CD4-positive, CD25-positive, alpha-beta regulatory T cell (primary cell): Measurements from ENCODE around the gene ARSA. TPM values are rescaled to one million over a fixed set of nuclear protein-coding genes. Genes with fewer than 3 reads are reported as not detected.
"Not testable (repeated sequence)": the region's sequence is repeated elsewhere in the genome, so short reads cannot be mapped to it uniquely, and the experiment has no call there.

Experiments
- ATAC-seq, 2 donors: fragments of 150-1000 bp; cut with Tn5 transposase; one replicate each; pipeline ENCODE4 v1.10.0; 2021; ENCODE audit warnings: low read depth in 2 of 2, moderate number of reproducible peaks in 2 of 2, moderate library complexity in 1 of 2
- DNase-seq, 3 donors: peaks; one replicate each; pipeline versions ENCODE4 v3.0.0 to v3.0.0-alpha.2; 2012 to 2022; ENCODE audit warnings: mixed read lengths in 1 of 3
- H3K27ac ChIP-seq: one replicate; pipeline ENCODE4 v1.7.0; 2013; ENCODE audit warnings: mild to moderate bottlenecking, low read length; ENCODE audit not compliant: insufficient read depth, poor library complexity, severe bottlenecking
- H3K27me3 ChIP-seq: one replicate; pipeline ENCODE4 v1.7.0; 2013; ENCODE audit warnings: low read length; ENCODE audit not compliant: control insufficient read depth, insufficient read depth
- H3K36me3 ChIP-seq: one replicate; pipeline ENCODE4 v1.7.0; 2013; ENCODE audit warnings: mild to moderate bottlenecking, low read length, moderate library complexity; ENCODE audit not compliant: control insufficient read depth, insufficient read depth
- H3K4me1 ChIP-seq: 2 replicates; pipeline ENCODE4 v1.7.0; 2013; ENCODE audit warnings: mild to moderate bottlenecking, low read length; ENCODE audit not compliant: insufficient read depth, control insufficient read depth, poor library complexity, severe bottlenecking
- H3K4me3 ChIP-seq: one replicate; pipeline ENCODE4 v1.7.0; 2013; ENCODE audit warnings: low read depth, mild to moderate bottlenecking, low read length, moderate library complexity
- H3K9me3 ChIP-seq, 2 experiments: 1 replicate in 1 of 2; 2 replicates in 1 of 2; pipeline ENCODE4 v1.7.0; 2013; ENCODE audit warnings: low read length in 2 of 2, mild to moderate bottlenecking in 1 of 2, moderate library complexity in 1 of 2; ENCODE audit not compliant: control insufficient read depth in 2 of 2
- H3K27ac Mint-ChIP-seq, 3 donors: one replicate each; pipeline ENCODE4 v1.8.0; 2020 to 2022; ENCODE audit warnings: mild to moderate bottlenecking in 3 of 3, mixed read lengths in 3 of 3, moderate library complexity in 2 of 3
- H3K27me3 Mint-ChIP-seq: one replicate; pipeline ENCODE4 v1.8.0; 2022; ENCODE audit warnings: mild to moderate bottlenecking, mixed read lengths
- H3K36me3 Mint-ChIP-seq: one replicate; pipeline ENCODE4 v1.8.0; 2020; ENCODE audit warnings: mixed read lengths
- H3K4me1 Mint-ChIP-seq, 4 donors: one replicate each; pipeline ENCODE4 v1.8.0; 2020 to 2022; ENCODE audit warnings: mixed read lengths in 4 of 4, mild to moderate bottlenecking in 1 of 4
- H3K4me3 Mint-ChIP-seq, 4 donors: one replicate each; pipeline ENCODE4 v1.8.0; 2020 to 2022; ENCODE audit warnings: mild to moderate bottlenecking in 4 of 4, mixed read lengths in 4 of 4, moderate library complexity in 3 of 4
- H3K9me3 Mint-ChIP-seq, 7 donors: one replicate each; pipeline ENCODE4 v1.8.0; 2020 to 2022; ENCODE audit warnings: mixed read lengths in 7 of 7, mild to moderate bottlenecking in 3 of 7, moderate library complexity in 2 of 7
- polyA plus RNA-seq, 4 donors: library from polyadenylated mRNA; unstranded; fragments of 300-500 nt; fragmentation: Illumina TruSeq; gene quantifications; one replicate each; pipeline ENCODE4 v1.2.3, GENCODE V29; 2021
- total RNA-seq: library from RNA; stranded (reverse); gene quantifications from one replicate; pipeline ENCODE4 v1.2.3, GENCODE V29; 2022

The ARSA gene
- total and polyA plus RNA-seq, 5 donors from 2014 or later, result 8.0 to 81.3 (median 10.7) TPM

DNA sequence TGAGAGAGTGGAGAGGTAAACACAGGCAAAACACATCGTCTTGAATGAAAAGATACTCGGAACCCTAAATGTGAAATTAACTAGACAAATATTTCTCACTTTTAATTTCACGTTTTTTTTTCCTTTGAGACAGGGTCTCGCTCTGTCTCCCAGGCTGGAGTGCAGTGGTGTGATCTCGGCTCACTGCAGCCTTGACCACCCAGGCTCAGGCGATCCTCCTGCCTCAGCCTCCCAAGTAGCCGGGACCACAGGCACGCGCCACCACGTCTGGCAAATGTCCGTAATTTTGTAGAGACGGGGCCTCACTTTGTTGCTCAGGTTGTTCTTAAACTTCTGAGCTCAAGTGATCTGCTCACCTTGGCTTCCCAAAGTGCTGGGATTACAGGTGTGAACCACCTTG lies 37.3 kb upstream of the ARSA start:
- Mint-ChIP-seq H3K4me3 (no peak overlapping the region), H3K27me3 (peaks cover 54% of the 10 kb centered on the region), H3K27ac (no peak overlapping the region), H3K36me3 (no peaks in the 10 kb centered on the region), H3K9me3 (peaks cover 0 to 2% (median 0%) of the 10 kb centered on the region in 7 donors), H3K4me1 (peaks cover 0 to under 1% (median 0%) of the 10 kb centered on the region in 4 donors)
- no peak overlapping the region for H3K27ac ChIP-seq
- H3K9me3 ChIP-seq, result no peaks in the 10 kb centered on the region
- no peaks in the 10 kb centered on the region for H3K4me1 ChIP-seq
- ATAC-seq (no peak), DNase-seq (no peak)
- no peak overlapping the region for H3K4me3 ChIP-seq
- H3K27me3 ChIP-seq, result peaks cover 8% of the 10 kb centered on the region
- H3K36me3 ChIP-seq, result no peaks in the 10 kb centered on the region

- ATAC-seq, result no peak
- Mint-ChIP-seq H3K4me1 (no peaks in the 10 kb centered on the region), H3K4me3 (no peak overlapping the region), H3K27ac (no peak overlapping the region), H3K27me3 (peaks cover 43% of the 10 kb centered on the region), H3K36me3 (no peaks in the 10 kb centered on the region), H3K9me3 (peaks cover 0 to 4% (median 0%) of the 10 kb centered on the region in 7 donors)
- no peaks in the 10 kb centered on the region for H3K36me3 ChIP-seq
- no peak overlapping the region for H3K27ac ChIP-seq
- no peaks in the 10 kb centered on the region for H3K4me1 ChIP-seq
- no peaks in the 10 kb centered on the region for H3K9me3 ChIP-seq
- no peak overlapping the region for H3K4me3 ChIP-seq
- DNase-seq, result no peak
- no peaks in the 10 kb centered on the region for H3K27me3 ChIP-seq
Measured at GRCh38 chr22:50660306-50660705, 32.4 kb upstream of the ARSA start.

GRCh38 chr22:50659711-50660110 lies 31.8 kb upstream of the ARSA start:
- H3K27ac ChIP-seq, H3K36me3 Mint-ChIP-seq, H3K9me3 Mint-ChIP-seq, H3K4me3 ChIP-seq, ATAC-seq, H3K27ac Mint-ChIP-seq, H3K9me3 ChIP-seq, DNase-seq, H3K4me1 ChIP-seq, H3K27me3 ChIP-seq, H3K4me3 Mint-ChIP-seq, H3K36me3 ChIP-seq, H3K4me1 Mint-ChIP-seq: not testable (repeated sequence)
- H3K27me3 Mint-ChIP-seq, result peaks cover 43% of the 10 kb centered on the region

- Mint-ChIP-seq H3K27me3 (peaks cover 36% of the 10 kb centered on the region), H3K9me3 (peaks cover 0 to 2% (median 0%) of the 10 kb centered on the region in 7 donors), H3K36me3 (no peaks in the 10 kb centered on the region), H3K4me1 (no peaks in the 10 kb centered on the region), H3K4me3 (no peak overlapping the region), H3K27ac (no peak overlapping the region)
- ATAC-seq (no peak), DNase-seq (no peak)
- no peak overlapping the region for H3K4me3 ChIP-seq
- H3K9me3 ChIP-seq, result no peaks in the 10 kb centered on the region
- H3K27me3 ChIP-seq, result no peaks in the 10 kb centered on the region
- H3K4me1 ChIP-seq, result no peaks in the 10 kb centered on the region
- H3K27ac ChIP-seq, result no peak overlapping the region
- H3K36me3 ChIP-seq, result no peaks in the 10 kb centered on the region
Measured at GRCh38 chr22:50657925-50658324, 30.0 kb upstream of the ARSA start.

- no peaks in the 10 kb centered on the region for H3K36me3 ChIP-seq
- Mint-ChIP-seq H3K4me1 (no peaks in the 10 kb centered on the region), H3K36me3 (no peaks in the 10 kb centered on the region), H3K27ac (no peak overlapping the region), H3K27me3 (peaks cover 35% of the 10 kb centered on the region), H3K9me3 (peaks cover 0 to 4% (median 0%) of the 10 kb centered on the region in 7 donors), H3K4me3 (no peak overlapping the region)
- DNase-seq (no peak), ATAC-seq (no peak)
- H3K27ac ChIP-seq, result no peak overlapping the region
- no peaks in the 10 kb centered on the region for H3K4me1 ChIP-seq
- no peak overlapping the region for H3K4me3 ChIP-seq
- no peaks in the 10 kb centered on the region for H3K9me3 ChIP-seq
- no peaks in the 10 kb centered on the region for H3K27me3 ChIP-seq
Measured at GRCh38 chr22:50656122-50657070, 28.4 kb upstream of the ARSA start.

GRCh38 chr22:50654664-50655063 lies 26.7 kb upstream of the ARSA start:
- H3K36me3 ChIP-seq, H3K36me3 Mint-ChIP-seq, H3K9me3 ChIP-seq, H3K4me3 Mint-ChIP-seq, H3K4me1 Mint-ChIP-seq, H3K27ac Mint-ChIP-seq, H3K9me3 Mint-ChIP-seq, ATAC-seq, H3K27ac ChIP-seq, H3K4me1 ChIP-seq, DNase-seq, H3K4me3 ChIP-seq, H3K27me3 ChIP-seq: not testable (repeated sequence)
- H3K27me3 Mint-ChIP-seq, result peaks cover 39% of the 10 kb centered on the region

GRCh38 chr22:50653256-50653655 lies 25.3 kb upstream of the ARSA start:
- Histone ChIP-seq H3K27ac (no peak overlapping the region), H3K27me3 (no peaks in the 10 kb centered on the region), H3K9me3 (peaks cover 0 to 4% of the 10 kb centered on the region in 2 experiments), H3K4me3 (no peak overlapping the region), H3K4me1 (no peaks in the 10 kb centered on the region), H3K36me3 (no peaks in the 10 kb centered on the region)
- no peak overlapping the region for H3K27ac Mint-ChIP-seq
- H3K4me3 Mint-ChIP-seq, result no peak overlapping the region
- peaks cover 0 to 5% (median 2%) of the 10 kb centered on the region in 7 donors for H3K9me3 Mint-ChIP-seq
- no peak for DNase-seq
- no peaks in the 10 kb centered on the region for H3K36me3 Mint-ChIP-seq
- H3K27me3 Mint-ChIP-seq, result peaks cover 47% of the 10 kb centered on the region
- no peaks in the 10 kb centered on the region for H3K4me1 Mint-ChIP-seq
- ATAC-seq, result no peak

- H3K27me3 Mint-ChIP-seq, result peaks cover 26% of the 10 kb centered on the region
- not testable (repeated sequence) for H3K27ac ChIP-seq, H3K4me3 Mint-ChIP-seq, H3K36me3 ChIP-seq, DNase-seq, ATAC-seq, H3K4me1 ChIP-seq, H3K4me3 ChIP-seq, H3K4me1 Mint-ChIP-seq, H3K27ac Mint-ChIP-seq, H3K9me3 ChIP-seq, H3K9me3 Mint-ChIP-seq, H3K36me3 Mint-ChIP-seq
- H3K27me3 ChIP-seq, result peaks cover 12% of the 10 kb centered on the region
Measured at GRCh38 chr22:50643821-50644101, 15.8 kb upstream of the ARSA start.
